IMR-90 (cell line): ENCODE data around the gene SMAD7. TPM values are rescaled to one million over a fixed set of nuclear protein-coding genes. Genes with fewer than 3 reads are reported as not detected.

ENCODE experiments used
- ATAC-seq: fragments of 200-7000 bp; cut with Tn5 transposase; 2 replicates; pipeline ENCODE4 v1.9.1; 2020; ENCODE audit warnings: low read depth, mild to moderate bottlenecking, moderate library complexity
- BruUV-seq: library from RNA; stranded (reverse); fragments of 400-500 nt; replicated peaks from 2 replicates; lab custom pipeline; 2021; lab: Mats Ljungman, UMichigan
- CTCF ChIA-PET: fragments of 300-600 bp; formaldehyde crosslinking; extraction: SDS; loops from one replicate; lab custom pipeline; 2021; ENCODE audit warnings: antibody characterized with exemption; lab: Yijun Ruan, JAX
- POLR2A ChIA-PET: fragments of 300-600 bp; sonication (Branson Sonifier 250); formaldehyde crosslinking; loops from one replicate; lab custom pipeline; 2022; ENCODE audit warnings: antibody characterized with exemption; ENCODE audit not compliant: unreplicated experiment; lab: Charles Lee
- DNase-seq: peaks from one replicate; pipeline ENCODE4 v3.0.0; 2013
- H2AFZ ChIP-seq: replicated peaks from 2 replicates; pipeline ENCODE3; 2013; ENCODE audit warnings: low read length, mild to moderate bottlenecking; ENCODE audit not compliant: poor library complexity
- H2AK5ac ChIP-seq: 2 replicates; pipeline ENCODE4 v1.6.1; 2013; ENCODE audit warnings: low read depth, low read length, inconsistent platforms
- H2AK9ac ChIP-seq: replicated peaks from 2 replicates; pipeline ENCODE3; 2013; ENCODE audit warnings: mild to moderate bottlenecking, low read depth, low read length, moderate library complexity; ENCODE audit not compliant: poor library complexity
- H2BK120ac ChIP-seq: 2 replicates; pipeline ENCODE4 v1.6.1; 2013; ENCODE audit warnings: low read depth, low read length, inconsistent platforms
- H2BK15ac ChIP-seq: 3 replicates; pipeline ENCODE4 v1.6.1; 2013; ENCODE audit warnings: low read depth, low read length, inconsistent platforms
- H2BK20ac ChIP-seq: 2 replicates; pipeline ENCODE4 v1.6.1; 2013; ENCODE audit warnings: low read depth, mild to moderate bottlenecking, inconsistent platforms, low read length, moderate library complexity
- H2BK5ac ChIP-seq: 2 replicates; pipeline ENCODE4 v1.6.1; 2013; ENCODE audit warnings: mild to moderate bottlenecking, low read depth, low read length, inconsistent platforms; ENCODE audit not compliant: poor library complexity, severe bottlenecking
- H3K14ac ChIP-seq: replicated peaks from 2 replicates; pipeline ENCODE4 v1.6.1; 2013; ENCODE audit warnings: low read depth, low read length, inconsistent platforms
- H3K18ac ChIP-seq: 2 replicates; pipeline ENCODE4 v1.6.1; 2013; ENCODE audit warnings: low read depth, low read length, control low read depth
- H3K23ac ChIP-seq: 2 replicates; pipeline ENCODE4 v1.6.1; 2013; ENCODE audit warnings: low read depth, low read length, inconsistent platforms
- H3K27ac ChIP-seq: 2 replicates; pipeline ENCODE4 v1.5.1; 2013; ENCODE audit warnings: mild to moderate bottlenecking, control low read depth, low read length; ENCODE audit not compliant: insufficient read depth
- H3K27me3 ChIP-seq: 2 replicates; pipeline ENCODE4 v1.6.1; 2013; ENCODE audit warnings: low read length; ENCODE audit not compliant: control insufficient read depth, insufficient read depth
- H3K36me3 ChIP-seq: 2 replicates; pipeline ENCODE4 v1.6.1; 2013; ENCODE audit warnings: low read length, mixed read lengths; ENCODE audit not compliant: control insufficient read depth, insufficient read depth
- H3K4ac ChIP-seq: 2 replicates; pipeline ENCODE4 v1.6.1; 2013; ENCODE audit warnings: low read depth, low read length, inconsistent platforms
- H3K4me1 ChIP-seq: 2 replicates; pipeline ENCODE4 v1.6.1; 2013; ENCODE audit warnings: low read length, mixed read lengths; ENCODE audit not compliant: control insufficient read depth, insufficient read depth
- H3K4me2 ChIP-seq: 2 replicates; pipeline ENCODE4 v1.6.1; 2013; ENCODE audit warnings: low read depth, mild to moderate bottlenecking, control low read depth, low read length, moderate library complexity
- H3K4me3 ChIP-seq: 2 replicates; pipeline ENCODE4 v1.5.1; 2013; ENCODE audit warnings: low read depth, mild to moderate bottlenecking, control low read depth, low read length, moderate library complexity; ENCODE audit not compliant: insufficient read depth
- H3K56ac ChIP-seq: 2 replicates; pipeline ENCODE4 v1.6.1; 2013; ENCODE audit warnings: low read length, inconsistent platforms; ENCODE audit not compliant: insufficient read depth; ENCODE audit errors: extremely low read depth
- H3K79me1 ChIP-seq, 2 experiments: 2 replicates each; pipeline ENCODE4 v1.6.1; 2013; ENCODE audit warnings: low read length in 2 of 2, inconsistent platforms in 1 of 2, low read depth in 1 of 2
- H3K9ac ChIP-seq: 2 replicates; pipeline ENCODE4 v1.6.1; 2013; ENCODE audit warnings: low read depth, low read length, control low read depth
- H3K9me1 ChIP-seq: 2 replicates; pipeline ENCODE4 v1.6.1; 2013; ENCODE audit warnings: low read length, inconsistent platforms; ENCODE audit not compliant: insufficient read depth
- H3K9me3 ChIP-seq: 2 replicates; pipeline ENCODE4 v1.6.1; 2013; ENCODE audit warnings: low read length; ENCODE audit not compliant: control insufficient read depth, insufficient read depth
- H4K20me1 ChIP-seq: 2 replicates; pipeline ENCODE4 v1.6.1; 2013; ENCODE audit warnings: low read length, inconsistent platforms; ENCODE audit not compliant: insufficient read depth
- H4K5ac ChIP-seq: 2 replicates; pipeline ENCODE4 v1.6.1; 2013; ENCODE audit warnings: mild to moderate bottlenecking, low read depth, low read length, control low read depth
- H4K8ac ChIP-seq, 2 experiments: 2 replicates each; pipeline ENCODE4 v1.6.1; 2013; ENCODE audit warnings: low read depth in 2 of 2, low read length in 2 of 2, control low read depth in 1 of 2, inconsistent platforms in 1 of 2
- H4K91ac ChIP-seq: 2 replicates; pipeline ENCODE4 v1.6.1; 2013; ENCODE audit warnings: low read depth, low read length, inconsistent platforms; ENCODE audit not compliant: insufficient read depth
- CEBPB ChIP-seq: IDR thresholded peaks from 2 replicates; pipeline ENCODE4 v1.6.1; 2012; ENCODE audit warnings: low read depth, low read length, improper control_type of control experiment
- CHD1 ChIP-seq: IDR thresholded peaks from 2 replicates; pipeline ENCODE4 v1.6.1; 2012; ENCODE audit warnings: low read depth, low read length, improper control_type of control experiment
- ELK1 ChIP-seq: fragments of 150-350 bp; IDR thresholded peaks from 2 replicates; pipeline ENCODE4 v1.6.1; 2016; ENCODE audit warnings: low read depth, mild to moderate bottlenecking, low read length, moderate library complexity, borderline replicate concordance
- MAFK ChIP-seq: IDR thresholded peaks from 2 replicates; pipeline ENCODE4 v1.6.1; 2012; ENCODE audit warnings: low read depth, low read length, improper control_type of control experiment
- MXI1 ChIP-seq: IDR thresholded peaks from 2 replicates; pipeline ENCODE4 v1.6.1; 2012; ENCODE audit warnings: low read depth, mild to moderate bottlenecking, low read length, moderate library complexity, borderline replicate concordance
- NFE2L2 ChIP-seq: fragments of 150-350 bp; IDR thresholded peaks from 2 replicates; pipeline ENCODE4 v1.6.1; 2016; ENCODE audit warnings: low read depth, mild to moderate bottlenecking, low read length
- POLR2A ChIP-seq: IDR thresholded peaks from 2 replicates; pipeline ENCODE4 v1.6.1; 2012; ENCODE audit warnings: mild to moderate bottlenecking, low read depth, low read length
- RAD21 ChIP-seq: IDR thresholded peaks from 2 replicates; pipeline ENCODE4 v1.6.1; 2012; ENCODE audit warnings: low read length, improper control_type of control experiment
- RCOR1 ChIP-seq: IDR thresholded peaks from 2 replicates; pipeline ENCODE4 v1.6.1; 2012; ENCODE audit warnings: mild to moderate bottlenecking, low read length, improper control_type of control experiment; ENCODE audit not compliant: insufficient replicate concordance
- RFX5 ChIP-seq: IDR thresholded peaks from 2 replicates; pipeline ENCODE4 v1.8.0; 2012; ENCODE audit warnings: low read depth, mild to moderate bottlenecking, low read length, moderate library complexity
- SMC3 ChIP-seq: fragments of 150-350 bp; IDR thresholded peaks from 2 replicates; pipeline ENCODE4 v1.6.1; 2016; ENCODE audit warnings: low read depth, mild to moderate bottlenecking, antibody characterized with exemption, low read length, moderate library complexity
- USF2 ChIP-seq: fragments of 150-350 bp; IDR thresholded peaks from 2 replicates; pipeline ENCODE4 v1.6.1; 2017; ENCODE audit warnings: mild to moderate bottlenecking, antibody characterized with exemption, low read length, low read depth
- WGBS, 2 experiments: methylation state at CpG; one replicate each; pipeline versions ENCODE4 v1.1.5 to v1.1.7; 2013; ENCODE audit warnings: missing lambda C conversion rate in 2 of 2; ENCODE audit not compliant: insufficient read length in 1 of 2; ENCODE audit errors: extremely low coverage in 2 of 2; 5-methylcytosine and 5-hydroxymethylcytosine counted together
- dilution Hi-C: fragments of 300-500 bp; cut with HindIII; formaldehyde crosslinking; loops from one replicate; pipeline ENCODE4 v1.14.3; 2018; ENCODE audit warnings: low sequenced_read_pairs; ENCODE audit not compliant: unreplicated experiment
- in situ Hi-C: fragments of 300-500 bp; cut with MboI; formaldehyde crosslinking; loops from 3 replicates; pipeline ENCODE4 v1.14.3; 2019; ENCODE audit warnings: low sequenced_read_pairs, inconsistent platforms, mixed read lengths
- intact Hi-C: fragments of 100-400 bp; cut with micrococcal nuclease; formaldehyde crosslinking; loops from 2 replicates; pipeline ENCODE4 v1.10.0; 2022
- polyA plus RNA-seq, 3 experiments: library from polyadenylated mRNA; depleted of rRNA; stranded (reverse); fragments of >200 nt; gene quantifications; 2 replicates each; pipeline ENCODE4 v1.2.3, GENCODE V29; 2012; ENCODE audit warnings: low replicate concordance in 1 of 3
- total RNA-seq: library from RNA; depleted of rRNA; stranded (reverse); fragments of >200 nt; gene quantifications from 2 replicates; pipeline ENCODE4 v1.2.3, GENCODE V29; 2012

The SMAD7 gene
- total and polyA plus RNA-seq, 2 of the 4 experiments (the other 2 are of a cell fraction), result 15.8 to 17.6 TPM

GRCh38 chr18:48962252-48962993 lies 11.7 kb upstream of the SMAD7 start:
- ATAC-seq (no peak), DNase-seq (no peak)
- peak overlapping the region; percentile 53; the same call in 1 of the 2 replicates for H3K9ac ChIP-seq
- BruUV-seq, result no TSS peak
- no peak overlapping the region; the same call in 1 of the 2 replicates for H3K4me2 ChIP-seq
- TF ChIP-seq RCOR1 (no peak), RFX5 (no peak), MXI1 (no peak), MAFK (no peak), CHD1 (no peak), USF2 (no peak), RAD21 (no peak), SMC3 (no peak), POLR2A (no peak), NFE2L2 (no peak), CEBPB (no peak), ELK1 (no peak)
- no peaks in the 10 kb centered on the region for H4K20me1 ChIP-seq
- peak overlapping the region; percentile 11 to 12; a peak in 1 of 4 replicates for H4K8ac ChIP-seq
- peak overlapping the region; percentile 28 for H2AK9ac ChIP-seq
- peaks cover 4% of the 10 kb centered on the region; the same call in 1 of the 2 replicates for H3K9me1 ChIP-seq
- H3K56ac ChIP-seq, result no peak overlapping the region
- peak overlapping the region; percentile 79 for H3K27ac ChIP-seq
- H4K91ac ChIP-seq, result peak overlapping the region; percentile 64; the same call in 1 of the 2 replicates
- peaks cover 22% of the 10 kb centered on the region for H3K4me1 ChIP-seq
- H2AFZ ChIP-seq, result peak overlapping the region; percentile 52
- H3K27me3 ChIP-seq, result no peaks in the 10 kb centered on the region
- H3K14ac ChIP-seq, result peak overlapping the region; percentile 37
- no peaks in the 10 kb centered on the region for H3K79me1 ChIP-seq
- H3K4me3 ChIP-seq, result no peak overlapping the region
- peak overlapping the region; percentile 8 for H2BK5ac ChIP-seq
- H3K9me3 ChIP-seq, result no peaks in the 10 kb centered on the region
- POLR2A ChIA-PET, result no interaction called here
- no peak overlapping the region for H3K23ac ChIP-seq
- H3K4ac ChIP-seq, result peak overlapping the region; percentile 75
- peak overlapping the region; percentile 91; the same call in 1 of the 2 replicates for H3K18ac ChIP-seq
- H2BK20ac ChIP-seq, result peak overlapping the region; percentile 72
- no peaks in the 10 kb centered on the region for H3K36me3 ChIP-seq
- peak overlapping the region; percentile 87 for H2AK5ac ChIP-seq
- peak overlapping the region; percentile 55; the same call in 1 of the 2 replicates for H4K5ac ChIP-seq
- peak overlapping the region; percentile 78 for H2BK15ac ChIP-seq
- intact Hi-C loops (no loop called here), dilution Hi-C loops (no loop called here), in situ Hi-C loops (no loop called here)
- peak overlapping the region; percentile 74 for H2BK120ac ChIP-seq
- CTCF ChIA-PET, result interaction anchor here (0.6 kb wide), 1 partner anchor 89 kb away, joined by 3 read pairs; no protein-coding TSS in a partner anchor
- WGBS, 2 experiments, result 66% methylated on average over 7 of the region's 13 CpGs; no CpG with 5 or more reads in 1 of the 2 experiments
